ENCODE data around the gene GET4. TPM values are rescaled to one million over a fixed set of nuclear protein-coding genes. Genes with fewer than 3 reads are reported as not detected.
A peak's percentile ranks its signal among the peaks of the same experiment; 100 is the strongest.
"Not testable (repeated sequence)": the region's sequence is repeated elsewhere in the genome, so short reads cannot be mapped to it uniquely, and the experiment has no call there.

GET4 gene
- total RNA-seq, 1 donor from 2014 or later, result 41.0 TPM

GRCh38 chr7:868189-868486 is 8.2 kb upstream of the GET4 start:
- Mint-ChIP-seq H3K27me3 (no peaks in the 10 kb centered on the region), H3K36me3 (ENCODE audit: low read depth) (peaks cover 45% of the 10 kb centered on the region), H3K9me3 (no peaks in the 10 kb centered on the region), H3K27ac (no peak overlapping the region), H3K4me1 (peaks cover 7% of the 10 kb centered on the region), H3K4me3 (no peak overlapping the region)
- DNase-seq, result no peak
- intact Hi-C loops (cut with micrococcal nuclease), result no loop called here

DNA sequence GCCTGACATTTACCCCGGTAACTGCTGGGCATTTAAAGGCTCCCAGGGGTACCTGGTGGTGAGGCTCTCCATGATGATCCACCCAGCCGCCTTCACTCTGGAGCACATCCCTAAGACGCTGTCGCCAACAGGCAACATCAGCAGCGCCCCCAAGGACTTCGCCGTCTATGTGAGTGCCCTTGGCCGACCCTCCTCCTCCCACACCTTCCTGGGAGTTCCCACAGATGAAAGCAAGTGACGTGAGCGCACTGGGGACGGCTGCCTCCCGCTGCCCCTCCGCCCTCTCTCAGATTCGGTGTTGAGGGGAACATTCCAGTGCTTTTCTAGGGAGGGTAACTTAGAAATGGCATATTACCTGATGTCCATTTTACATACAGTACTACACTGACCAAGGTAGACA is 7.0 kb upstream of the GET4 start:
- H3K27ac Mint-ChIP-seq, result peak overlapping the region; percentile 16
- intact Hi-C loops (cut with micrococcal nuclease), result no loop called here
- no peaks in the 10 kb centered on the region for H3K27me3 Mint-ChIP-seq
- peaks cover 47% of the 10 kb centered on the region for H3K36me3 Mint-ChIP-seq (ENCODE audit: low read depth)
- DNase-seq, result no peak
- H3K4me1 Mint-ChIP-seq, result peaks cover 15% of the 10 kb centered on the region
- no peak overlapping the region for H3K4me3 Mint-ChIP-seq
- no peaks in the 10 kb centered on the region for H3K9me3 Mint-ChIP-seq

DNA sequence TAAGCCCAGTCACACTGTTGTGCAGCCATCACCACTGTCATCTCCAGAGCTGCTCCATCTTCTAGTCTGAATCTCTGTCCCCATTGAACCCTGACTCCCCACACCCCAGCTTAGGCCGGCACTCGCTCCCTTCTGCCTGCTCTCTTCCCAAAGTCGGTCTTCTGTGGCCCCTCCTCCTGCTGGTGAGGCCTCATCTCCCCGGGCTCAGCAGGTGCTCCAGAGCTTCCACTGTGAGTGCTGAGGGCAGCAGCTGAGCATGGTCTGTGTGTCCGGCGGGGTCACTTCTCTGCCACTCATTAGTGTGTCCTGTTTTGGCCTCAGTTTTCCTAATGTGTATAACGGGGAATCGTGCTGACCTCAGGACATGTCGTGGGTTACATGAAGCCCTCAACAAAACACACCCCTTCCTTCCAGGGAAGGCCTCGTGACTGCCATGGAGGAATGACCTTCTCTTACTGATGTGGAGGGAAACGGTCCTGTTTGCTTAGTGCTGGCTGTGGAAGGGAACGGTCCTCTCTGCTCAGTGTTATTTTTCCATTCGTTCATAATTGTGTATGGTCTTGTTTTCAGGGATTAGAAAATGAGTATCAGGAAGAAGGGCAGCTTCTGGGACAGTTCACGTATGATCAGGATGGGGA is 4.3 kb upstream of the GET4 start:
- intact Hi-C loops (cut with micrococcal nuclease), result loop anchor here (2.0 kb wide), 2 partner anchors 39 to 55 kb away; partner anchors contain the start of gene SUN1
- peaks cover 15% of the 10 kb centered on the region for H3K4me1 Mint-ChIP-seq
- no peaks in the 10 kb centered on the region for H3K9me3 Mint-ChIP-seq
- H3K27me3 Mint-ChIP-seq, result no peaks in the 10 kb centered on the region
- H3K4me3 Mint-ChIP-seq, result no peak overlapping the region
- DNase-seq, result no peak
- peaks cover 32% of the 10 kb centered on the region for H3K36me3 Mint-ChIP-seq (ENCODE audit: low read depth)
- peak overlapping the region; percentile 34 for H3K27ac Mint-ChIP-seq

DNA sequence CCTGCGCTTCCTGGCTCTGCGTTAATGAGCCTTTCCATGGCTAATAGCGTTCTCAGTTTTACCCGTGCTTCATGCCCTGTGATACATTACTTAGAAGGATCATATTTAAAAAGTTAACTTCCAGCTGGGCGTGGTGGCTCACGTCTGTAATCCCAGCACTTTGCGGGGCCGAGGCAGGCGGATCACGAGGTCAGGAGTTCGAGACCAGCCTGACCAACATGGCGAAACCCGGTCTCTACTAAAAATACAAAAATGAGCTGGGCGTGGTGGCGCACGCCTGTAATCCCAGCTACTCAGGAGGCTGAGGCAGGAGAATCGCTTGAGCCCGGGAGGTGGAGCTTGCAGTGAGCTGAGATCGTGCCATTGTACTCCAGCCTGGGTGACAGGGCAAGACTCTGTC is 3.7 kb upstream of the GET4 start:
- intact Hi-C loops (cut with micrococcal nuclease), result loop anchor here (1.0 to 2.0 kb wide), 4 partner anchors 40 to 550 kb away; partner anchors contain the start of gene SUN1
- H3K4me3 Mint-ChIP-seq, H3K27me3 Mint-ChIP-seq, DNase-seq, H3K9me3 Mint-ChIP-seq: not testable (repeated sequence)
- H3K27ac Mint-ChIP-seq, result peak overlapping the region; percentile 84
- peaks cover 28% of the 10 kb centered on the region for H3K36me3 Mint-ChIP-seq (ENCODE audit: low read depth)
- H3K4me1 Mint-ChIP-seq, result peaks cover 15% of the 10 kb centered on the region

DNA sequence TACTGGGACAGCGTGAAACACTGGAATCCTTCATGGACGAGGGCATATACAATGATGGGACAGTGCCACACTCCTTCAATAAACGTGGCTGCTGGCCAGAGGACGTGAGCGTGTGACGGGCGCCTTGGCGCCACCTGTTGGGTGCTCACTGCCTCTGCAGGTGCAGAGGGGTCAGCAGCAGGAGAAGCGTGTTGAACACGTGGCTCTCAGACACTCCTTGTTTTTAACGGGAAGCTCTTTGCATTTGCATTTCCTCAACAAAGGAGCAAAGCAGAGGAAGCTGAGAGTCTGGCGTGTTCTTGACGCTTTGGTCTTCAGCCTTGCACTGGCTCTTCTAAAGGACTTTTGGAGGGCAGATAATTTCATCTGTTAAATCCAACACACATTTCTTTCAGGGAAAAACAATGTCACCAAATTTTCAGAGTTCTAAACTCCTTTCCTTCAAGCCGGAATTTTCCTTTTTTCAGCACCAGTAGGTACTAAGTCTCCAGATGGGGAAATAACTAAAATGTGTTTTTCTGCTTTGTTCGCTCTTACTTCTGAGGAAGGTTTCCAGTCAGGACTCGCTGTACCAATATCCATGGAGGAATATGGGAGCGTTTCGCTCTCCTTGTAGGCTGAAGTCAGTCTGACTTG is 2.9 kb upstream of the GET4 start:
- DNase-seq, result peak; percentile 92
- Mint-ChIP-seq H3K27ac (peak overlapping the region; percentile 84), H3K4me1 (peaks cover 18% of the 10 kb centered on the region), H3K36me3 (ENCODE audit: low read depth) (peaks cover 31% of the 10 kb centered on the region), H3K27me3 (no peaks in the 10 kb centered on the region), H3K4me3 (peak overlapping the region; percentile 61), H3K9me3 (no peaks in the 10 kb centered on the region)
- intact Hi-C loops (cut with micrococcal nuclease), result loop anchor here (1.0 to 2.0 kb wide), 4 partner anchors 41 to 551 kb away; partner anchors contain the start of gene SUN1

DNA sequence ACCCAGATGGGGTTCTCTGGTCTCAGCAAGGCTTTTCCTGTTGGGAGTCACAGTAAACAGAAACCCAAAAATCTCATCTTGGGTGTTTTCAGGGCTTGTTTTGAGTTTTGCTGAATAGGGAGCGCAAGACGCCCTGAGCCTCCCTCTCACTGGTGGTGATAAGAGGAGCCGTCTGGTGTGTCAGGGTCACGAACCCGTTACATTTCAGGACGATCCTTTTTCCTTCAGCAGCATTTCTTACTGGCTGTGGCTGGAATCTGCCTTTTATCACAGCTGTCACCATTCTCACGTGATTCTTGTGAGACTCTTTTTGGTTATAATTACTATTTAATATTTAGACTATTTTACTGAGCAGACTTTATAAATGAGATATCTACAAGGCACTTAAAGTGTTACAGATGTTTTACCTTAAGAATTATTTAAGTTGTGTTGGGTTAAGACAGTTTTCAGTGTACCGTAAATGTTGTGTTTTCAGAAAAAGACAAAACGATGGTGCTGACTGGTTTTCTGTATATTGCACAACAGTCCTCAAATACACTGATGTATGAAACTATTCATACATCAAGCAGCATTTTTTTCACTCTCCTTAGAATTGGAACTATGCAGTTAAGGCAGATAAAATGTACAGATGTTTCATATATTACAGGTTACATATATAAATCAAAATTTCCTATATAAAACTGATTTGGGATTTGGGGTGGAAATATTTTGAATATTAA is 2.2 kb upstream of the GET4 start:
- intact Hi-C loops (cut with micrococcal nuclease), result no loop called here
- Mint-ChIP-seq H3K36me3 (ENCODE audit: low read depth) (peaks cover 31% of the 10 kb centered on the region), H3K4me3 (no peak overlapping the region), H3K9me3 (no peaks in the 10 kb centered on the region), H3K4me1 (peaks cover 19% of the 10 kb centered on the region), H3K27ac (peak overlapping the region; percentile 84), H3K27me3 (no peaks in the 10 kb centered on the region)
- no peak for DNase-seq

DNA sequence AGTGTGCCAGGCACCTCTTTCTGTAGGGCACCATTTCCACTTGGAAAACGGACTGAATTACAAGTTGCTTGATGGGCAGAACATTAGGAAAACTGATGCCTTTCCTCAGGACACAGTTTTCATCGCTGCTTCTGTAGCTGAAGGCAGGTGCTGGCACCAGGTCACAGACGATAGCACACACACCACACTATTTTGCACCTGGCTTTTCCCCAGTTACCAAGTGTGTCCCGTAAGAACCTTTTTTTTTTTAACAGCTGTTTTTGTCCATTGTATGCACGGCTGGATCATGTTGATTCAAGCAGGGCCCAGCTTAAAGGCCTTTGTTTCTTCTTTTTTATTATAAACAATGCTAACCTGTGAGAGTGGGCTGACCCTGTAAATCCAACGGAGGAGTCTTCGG is 1.3 kb upstream of the GET4 start:
- Mint-ChIP-seq H3K4me3 (no peak overlapping the region), H3K9me3 (no peaks in the 10 kb centered on the region), H3K27me3 (no peaks in the 10 kb centered on the region), H3K36me3 (ENCODE audit: low read depth) (peaks cover 26% of the 10 kb centered on the region), H3K4me1 (peaks cover 19% of the 10 kb centered on the region), H3K27ac (no peak overlapping the region)
- DNase-seq, result no peak
- intact Hi-C loops (cut with micrococcal nuclease), result loop anchor here (5.0 kb wide), 1 partner anchor 262 kb away; a partner anchor contains a TSS

- Mint-ChIP-seq H3K27me3 (no peaks in the 10 kb centered on the region), H3K9me3 (no peaks in the 10 kb centered on the region), H3K27ac (peak overlapping the region; percentile 15), H3K36me3 (ENCODE audit: low read depth) (peaks cover 27% of the 10 kb centered on the region), H3K4me3 (no peak overlapping the region), H3K4me1 (peaks cover 18% of the 10 kb centered on the region)
- DNase-seq, result no peak
- intact Hi-C loops (cut with micrococcal nuclease), result loop anchor here (1.0 to 5.0 kb wide), 6 partner anchors 25 to 262 kb away; partner anchors contain the start of genes COX19, DNAAF5 and GPR146
Measured at GRCh38 chr7:875476-876076, 778 bp upstream of the GET4 start.

DNA sequence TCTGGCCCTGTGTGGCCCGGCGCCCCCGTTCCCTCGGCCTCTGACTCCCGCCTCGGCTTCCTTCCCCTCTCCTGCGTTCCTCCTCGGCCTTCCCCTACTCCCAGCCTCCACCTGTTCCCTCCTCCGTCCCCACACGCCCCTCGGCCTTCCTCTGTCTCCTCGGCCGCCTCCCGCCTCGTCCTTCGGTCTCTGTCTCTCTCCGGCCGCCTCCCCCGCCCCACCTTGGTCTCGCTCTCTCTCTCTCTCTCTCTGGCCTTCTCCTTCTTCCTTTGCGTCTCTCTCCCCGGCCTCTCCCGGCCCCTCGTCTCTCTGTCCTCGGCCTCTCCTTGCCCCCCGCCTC is 588 bp downstream of the GET4 start:
- intact Hi-C loops (cut with micrococcal nuclease), result loop anchor here (1.0 to 5.0 kb wide), 6 partner anchors 24 to 260 kb away; partner anchors contain the start of genes COX19, DNAAF5 and GPR146
- Mint-ChIP-seq H3K27ac (peak overlapping the region; percentile 92), H3K27me3 (no peaks in the 10 kb centered on the region), H3K36me3 (ENCODE audit: low read depth) (peaks cover 27% of the 10 kb centered on the region), H3K4me1 (peaks cover 19% of the 10 kb centered on the region), H3K9me3 (no peaks in the 10 kb centered on the region), H3K4me3 (peak overlapping the region; percentile 98)
- DNase-seq, result no peak

- no peaks in the 10 kb centered on the region for H3K9me3 Mint-ChIP-seq
- peak; percentile 69 for DNase-seq
- H3K27me3 Mint-ChIP-seq, result no peaks in the 10 kb centered on the region
- peak overlapping the region; percentile 98 for H3K4me3 Mint-ChIP-seq
- H3K4me1 Mint-ChIP-seq, result peaks cover 19% of the 10 kb centered on the region
- intact Hi-C loops (cut with micrococcal nuclease), result loop anchor here (2.0 to 5.0 kb wide), 3 partner anchors 23 to 260 kb away; partner anchors contain the start of gene GPR146
- peak overlapping the region; percentile 92 for H3K27ac Mint-ChIP-seq
- H3K36me3 Mint-ChIP-seq (ENCODE audit: low read depth), result peaks cover 23% of the 10 kb centered on the region
Measured at GRCh38 chr7:877312-878232, 1.2 kb downstream of the GET4 start.

DNA sequence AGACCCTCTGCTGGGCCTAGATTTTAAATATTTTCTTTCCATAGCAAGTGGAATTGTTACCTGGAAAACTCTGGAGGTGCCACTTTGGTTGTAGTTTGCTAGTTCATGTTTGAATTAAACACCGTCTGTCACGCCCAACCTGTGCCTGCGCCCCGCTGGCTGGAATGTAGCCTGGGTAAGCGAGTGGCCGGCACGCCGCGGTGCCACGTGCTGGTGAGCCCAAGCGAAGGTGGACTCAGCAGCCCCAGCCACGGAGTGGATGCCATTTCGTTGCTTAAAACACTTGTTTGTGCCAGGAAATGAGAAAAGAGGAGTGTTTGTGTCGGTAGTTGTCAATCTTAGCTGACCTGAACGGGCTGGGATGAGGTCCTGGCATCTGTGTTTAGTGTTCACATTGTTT is 2.7 kb downstream of the GET4 start:
- H3K27ac Mint-ChIP-seq, result no peak overlapping the region
- DNase-seq, result no peak
- peaks cover 13% of the 10 kb centered on the region for H3K36me3 Mint-ChIP-seq (ENCODE audit: low read depth)
- intact Hi-C loops (cut with micrococcal nuclease), result loop anchor here (5.0 kb wide), 1 partner anchor 258 kb away; a partner anchor contains a TSS
- H3K27me3 Mint-ChIP-seq, result no peaks in the 10 kb centered on the region
- no peaks in the 10 kb centered on the region for H3K9me3 Mint-ChIP-seq
- H3K4me1 Mint-ChIP-seq, result peaks cover 8% of the 10 kb centered on the region
- H3K4me3 Mint-ChIP-seq, result peak overlapping the region; percentile 24

GRCh38 chr7:879706-880105 is 3.4 kb downstream of the GET4 start:
- no peak overlapping the region for H3K27ac Mint-ChIP-seq
- no peak overlapping the region for H3K4me3 Mint-ChIP-seq
- H3K9me3 Mint-ChIP-seq, result no peaks in the 10 kb centered on the region
- no peaks in the 10 kb centered on the region for H3K27me3 Mint-ChIP-seq
- H3K36me3 Mint-ChIP-seq (ENCODE audit: low read depth), result peaks cover 13% of the 10 kb centered on the region
- H3K4me1 Mint-ChIP-seq, result peaks cover 8% of the 10 kb centered on the region
- intact Hi-C loops (cut with micrococcal nuclease), result loop anchor here (5.0 kb wide), 1 partner anchor 258 kb away; a partner anchor contains a TSS
- DNase-seq, result no peak

DNA sequence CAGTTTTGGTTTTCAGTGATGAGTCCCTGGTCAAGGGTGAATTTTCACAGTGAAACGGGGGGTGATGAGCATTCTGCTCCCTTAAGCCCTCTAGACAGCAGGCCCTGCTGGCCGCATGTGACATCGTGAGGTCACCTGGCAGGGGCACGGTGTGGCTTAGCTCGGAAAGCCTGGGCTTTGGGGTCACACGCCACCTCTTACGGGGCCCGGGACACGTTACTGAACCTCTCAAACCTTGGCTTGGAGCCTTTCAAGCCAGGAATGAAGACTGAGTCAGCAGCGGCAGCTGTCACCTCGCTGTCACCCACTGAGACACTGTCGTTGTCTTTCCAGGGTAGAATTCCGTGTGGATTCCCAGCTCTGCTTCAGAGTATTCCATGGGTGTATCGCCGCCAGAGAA is 4.1 kb downstream of the GET4 start:
- H3K9me3 Mint-ChIP-seq, result no peaks in the 10 kb centered on the region
- peaks cover 13% of the 10 kb centered on the region for H3K36me3 Mint-ChIP-seq (ENCODE audit: low read depth)
- no peaks in the 10 kb centered on the region for H3K27me3 Mint-ChIP-seq
- H3K27ac Mint-ChIP-seq, result no peak overlapping the region
- intact Hi-C loops (cut with micrococcal nuclease), result no loop called here
- DNase-seq, result no peak
- H3K4me1 Mint-ChIP-seq, result peaks cover 8% of the 10 kb centered on the region
- no peak overlapping the region for H3K4me3 Mint-ChIP-seq
